HG03521 (cell line): ENCODE data around the gene STEAP1.
A peak's percentile ranks its signal among the peaks of the same experiment; 100 is the strongest.

Source experiments
- ATAC-seq: cut with Tn5 transposase; IDR thresholded peaks from one replicate; pipeline ENCODE4 v1.9.1; 2021; ENCODE audit warnings: mild to moderate bottlenecking, moderate library complexity; ENCODE audit not compliant: unreplicated experiment

The STEAP1 gene

DNA sequence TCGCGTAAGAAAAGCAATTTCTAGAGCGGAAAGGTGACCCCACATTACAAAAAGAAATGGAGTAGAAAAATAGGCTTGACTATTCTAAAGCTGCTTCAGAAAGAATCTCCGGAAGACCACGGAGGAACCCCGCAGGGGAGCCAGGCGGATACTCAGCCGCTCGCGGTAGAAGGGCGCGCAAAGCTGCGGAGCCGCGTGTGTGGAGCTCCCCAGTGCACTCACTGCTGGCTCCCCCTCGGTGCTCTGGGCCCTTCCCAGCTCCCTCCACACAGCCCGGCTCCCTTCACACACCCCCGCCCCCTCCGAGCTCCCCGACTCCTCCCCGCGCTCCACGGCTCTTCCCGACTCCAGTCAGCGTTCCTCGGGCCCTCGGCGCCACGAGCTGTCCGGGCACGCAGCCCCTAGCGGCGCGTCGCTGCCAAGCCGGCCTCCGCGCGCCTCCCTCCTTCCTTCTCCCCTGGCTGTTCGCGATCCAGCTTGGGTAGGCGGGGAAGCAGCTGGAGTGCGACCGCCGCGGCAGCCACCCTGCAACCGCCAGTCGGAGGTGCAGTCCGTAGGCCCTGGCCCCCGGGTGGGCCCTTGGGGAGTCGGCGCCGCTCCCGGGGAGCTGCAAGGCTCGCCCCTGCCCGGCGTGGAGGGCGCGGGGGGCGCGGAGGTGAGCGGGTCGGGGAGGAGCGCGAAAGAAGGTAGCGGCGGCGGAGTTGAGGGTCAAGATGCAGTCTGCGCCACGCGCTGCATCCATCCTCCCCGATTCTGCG is 57.3 kb downstream of the STEAP1 start, which contains the start of gene STEAP2:
TSS of gene STEAP2 (plus strand) at position 350 of the 758 bp plus-strand sequence. CDS start 13,343 bp downstream, outside the sequence.
- peak; percentile 88 for ATAC-seq

DNA sequence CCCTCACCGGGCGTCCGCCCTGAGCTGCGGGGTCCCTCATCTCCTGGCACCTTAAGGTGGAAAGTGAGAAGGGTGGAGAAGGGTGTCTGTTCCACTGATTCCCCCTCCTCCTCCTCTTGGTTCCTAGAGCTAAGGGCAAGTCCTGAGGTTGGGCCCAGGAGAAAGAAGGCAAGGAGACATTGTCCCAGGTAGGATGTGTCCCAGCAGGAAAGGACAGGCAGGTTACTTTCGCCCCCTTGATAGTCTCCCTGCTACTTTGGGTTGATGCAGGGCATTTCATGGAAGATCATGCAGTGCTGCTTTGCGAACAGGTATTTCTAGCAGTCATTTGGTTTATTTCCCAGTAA is 57.9 kb downstream of the STEAP1 start:
- no peak for ATAC-seq

DNA sequence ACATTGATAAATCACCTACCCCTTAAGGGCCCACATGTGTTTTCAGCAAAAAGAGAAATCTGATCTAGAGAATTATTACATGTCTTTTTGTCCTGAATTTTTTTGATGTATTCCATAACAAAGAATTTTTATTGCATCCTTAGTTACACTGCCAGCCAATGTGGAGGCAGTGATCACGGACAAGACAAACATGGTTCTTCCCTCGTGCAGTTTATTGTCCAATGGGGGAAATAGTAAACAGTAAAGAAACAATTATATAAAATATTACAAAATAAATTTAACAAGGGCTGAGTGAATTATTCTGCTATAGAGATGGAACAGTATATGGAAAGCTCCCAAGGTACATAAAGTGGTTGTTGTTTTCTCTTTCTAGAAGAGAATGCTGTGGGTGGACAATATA is 59.3 kb downstream of the STEAP1 start:
- ATAC-seq = no peak
